ENCODE data around the gene EVC. TPM values are rescaled to one million over a fixed set of nuclear protein-coding genes. Genes with fewer than 3 reads are reported as not detected.

The EVC gene
- total RNA-seq, 1 experiment from 2014 or later = not detected

- Mint-ChIP-seq H3K4me1 (ENCODE audit: low read depth, unreplicated experiment) (no peaks in the 10 kb centered on the region), H3K9me3 (ENCODE audit: unreplicated experiment) (no peaks in the 10 kb centered on the region), H3K4me3 (ENCODE audit: unreplicated experiment) (no peak overlapping the region), H3K27ac (ENCODE audit: unreplicated experiment) (no peak overlapping the region), H3K27me3 (ENCODE audit: insufficient read depth, unreplicated experiment) (no peaks in the 10 kb centered on the region), H3K36me3 (ENCODE audit: insufficient read depth, unreplicated experiment) (no peaks in the 10 kb centered on the region)
- BruUV-seq (replicated peaks) = no TSS peak
- H3K9me3 ChIP-seq = no peaks in the 10 kb centered on the region
- TF ChIP-seq CTCF (IDR thresholded peaks at IDR 0.05; ENCODE audit: insufficient read depth in 1 of 2, low read depth in 1 of 2, low read length in 1 of 2, severe bottlenecking in 1 of 2, unreplicated experiment in 1 of 2) = no peak
- no peak for DNase-seq
- no peaks in the 10 kb centered on the region for H3K27me3 ChIP-seq (replicated peaks; ENCODE audit: control insufficient read depth, insufficient read depth, low read length)
- intact Hi-C loops (cut with micrococcal nuclease; ENCODE audit: unreplicated experiment) = no loop called here
- H3K36me3 ChIP-seq (ENCODE audit: control insufficient read depth, insufficient read depth, low read length) = no peaks in the 10 kb centered on the region
- H3K4me1 ChIP-seq = no peaks in the 10 kb centered on the region
- H3K4me3 ChIP-seq (ENCODE audit: low read depth, low read length) = no peak overlapping the region
- ChIA-PET CTCF (no interaction called here), POLR2A (no interaction called here)
These were observed 72.0 kb downstream of the EVC start for GRCh38 chr4:5782829-5783476.

- no peaks in the 10 kb centered on the region for H3K27me3 ChIP-seq (replicated peaks; ENCODE audit: control insufficient read depth, insufficient read depth, low read length)
- no peaks in the 10 kb centered on the region for H3K9me3 ChIP-seq
- no peaks in the 10 kb centered on the region for H3K36me3 ChIP-seq (ENCODE audit: control insufficient read depth, insufficient read depth, low read length)
- intact Hi-C loops (cut with micrococcal nuclease; ENCODE audit: unreplicated experiment) = no loop called here
- no peak overlapping the region for H3K4me3 ChIP-seq (ENCODE audit: low read depth, low read length)
- no peak for TF ChIP-seq CTCF (IDR thresholded peaks at IDR 0.05; ENCODE audit: insufficient read depth in 1 of 2, low read depth in 1 of 2, low read length in 1 of 2, severe bottlenecking in 1 of 2, unreplicated experiment in 1 of 2)
- no peak overlapping the region for H3K27ac Mint-ChIP-seq (ENCODE audit: unreplicated experiment)
- ChIA-PET CTCF (no interaction called here), POLR2A (no interaction called here)
- no peaks in the 10 kb centered on the region for H3K9me3 Mint-ChIP-seq (ENCODE audit: unreplicated experiment)
- H3K4me3 Mint-ChIP-seq (ENCODE audit: unreplicated experiment) = no peak overlapping the region
- peaks cover 1% of the 10 kb centered on the region for H3K27me3 Mint-ChIP-seq (ENCODE audit: insufficient read depth, unreplicated experiment)
- no TSS peak for BruUV-seq (replicated peaks)
- H3K4me1 Mint-ChIP-seq (ENCODE audit: low read depth, unreplicated experiment) = no peaks in the 10 kb centered on the region
- H3K4me1 ChIP-seq = no peaks in the 10 kb centered on the region
- H3K36me3 Mint-ChIP-seq (ENCODE audit: insufficient read depth, unreplicated experiment) = no peaks in the 10 kb centered on the region
- DNase-seq = no peak
These were observed 72.5 kb downstream of the EVC start for GRCh38 chr4:5783486-5783885.

- Mint-ChIP-seq H3K36me3 (ENCODE audit: insufficient read depth, unreplicated experiment) (no peaks in the 10 kb centered on the region), H3K27ac (ENCODE audit: unreplicated experiment) (no peak overlapping the region), H3K27me3 (ENCODE audit: insufficient read depth, unreplicated experiment) (peaks cover 4% of the 10 kb centered on the region), H3K9me3 (ENCODE audit: unreplicated experiment) (no peaks in the 10 kb centered on the region), H3K4me3 (ENCODE audit: unreplicated experiment) (no peak overlapping the region), H3K4me1 (ENCODE audit: low read depth, unreplicated experiment) (no peaks in the 10 kb centered on the region)
- no peaks in the 10 kb centered on the region for H3K27me3 ChIP-seq (replicated peaks; ENCODE audit: control insufficient read depth, insufficient read depth, low read length)
- CTCF ChIA-PET = no interaction called here
- H3K4me1 ChIP-seq = no peaks in the 10 kb centered on the region
- POLR2A ChIA-PET = no interaction called here
- no peak for TF ChIP-seq CTCF (IDR thresholded peaks at IDR 0.05; ENCODE audit: insufficient read depth in 1 of 2, low read depth in 1 of 2, low read length in 1 of 2, severe bottlenecking in 1 of 2, unreplicated experiment in 1 of 2)
- no peak for DNase-seq
- H3K4me3 ChIP-seq (ENCODE audit: low read depth, low read length) = no peak overlapping the region
- H3K36me3 ChIP-seq (ENCODE audit: control insufficient read depth, insufficient read depth, low read length) = no peaks in the 10 kb centered on the region
- intact Hi-C loops (cut with micrococcal nuclease; ENCODE audit: unreplicated experiment) = no loop called here
- BruUV-seq (replicated peaks) = no TSS peak
- no peaks in the 10 kb centered on the region for H3K9me3 ChIP-seq
These were observed 73.0 kb downstream of the EVC start for GRCh38 chr4:5784021-5784420.

Data from Caco-2 (cell line).